Glomerular endothelial cell (primary cell): Measurements from ENCODE around the gene ISL2. TPM values are rescaled to one million over a fixed set of nuclear protein-coding genes. Genes with fewer than 3 reads are reported as not detected.

Experiments
- DNase-seq: peaks from one replicate; pipeline ENCODE4 v3.0.0-alpha.2; 2011; ENCODE audit warnings: low read depth, low spot score; ENCODE audit errors: extremely low read depth
- total RNA-seq: library from RNA; depleted of rRNA; stranded (reverse); fragments of >200 nt; gene quantifications from 2 replicates; pipeline ENCODE4 v1.2.3, GENCODE V29; 2015

The ISL2 gene
- total RNA-seq, 1 donor from 2014 or later: 0.18 TPM

GRCh38 chr15:76327191-76328105, 9.1 kb upstream of the ISL2 start:
- no peak for DNase-seq

GRCh38 chr15:76328106-76328696, 8.4 kb upstream of the ISL2 start:
- DNase-seq: no peak

- no peak for DNase-seq
These were observed 7.6 kb upstream of the ISL2 start for GRCh38 chr15:76328958-76329357.

GRCh38 chr15:76330080-76330680, 6.4 kb upstream of the ISL2 start:
- no peak for DNase-seq

- DNase-seq: no peak
These were observed 3.8 kb upstream of the ISL2 start for GRCh38 chr15:76332796-76333195.

- DNase-seq: no peak
These were observed 3.3 kb upstream of the ISL2 start for GRCh38 chr15:76333309-76333708.

- DNase-seq: no peak
These were observed 2.7 kb upstream of the ISL2 start for GRCh38 chr15:76333720-76334437.

GRCh38 chr15:76334438-76335306, 1.9 kb upstream of the ISL2 start:
- no peak for DNase-seq

- no peak for DNase-seq
These were observed 993 bp upstream of the ISL2 start for GRCh38 chr15:76335307-76336253.

GRCh38 chr15:76337059-76337695, 604 bp downstream of the ISL2 start:
- DNase-seq: no peak

GRCh38 chr15:76337696-76338485, 1.3 kb downstream of the ISL2 start:
- no peak for DNase-seq

- DNase-seq: no peak
These were observed 2.1 kb downstream of the ISL2 start for GRCh38 chr15:76338486-76339304.

GRCh38 chr15:76339305-76340197, 3.0 kb downstream of the ISL2 start:
- no peak for DNase-seq

GRCh38 chr15:76340198-76340802, 3.7 kb downstream of the ISL2 start:
- no peak for DNase-seq

GRCh38 chr15:76340803-76341365, 4.3 kb downstream of the ISL2 start:
- DNase-seq: no peak
